ENCODE data around the gene MYO5A. TPM values are rescaled to one million over a fixed set of nuclear protein-coding genes. Genes with fewer than 3 reads are reported as not detected.

The MYO5A gene
- total and polyA plus RNA-seq, 9 donors = 3.8 to 26.5 (median 15.1) TPM

GRCh38 chr15:52318729-52319500 is 209.8 kb downstream of the MYO5A start:
- Histone ChIP-seq H3K27me3 (no peaks in the 10 kb centered on the region), H3K36me3 (no peaks in the 10 kb centered on the region), H3K4me1 (ENCODE audit: insufficient read depth) (no peaks in the 10 kb centered on the region), H3K9me3 (no peaks in the 10 kb centered on the region), H3K4me3 (no peak overlapping the region), H3K27ac (no peak overlapping the region)
- DNase-seq = no peak
- 94 to 96% (median 95%) methylated on average over 13 of the region's 13 CpGs for WGBS, 3 donors
- intact Hi-C loops (cut with DNase I) = loop anchor here in 1 of 4 donors (10.0 kb wide), 2 partner anchors 56 to 334 kb away; no protein-coding TSS in a partner anchor
- TF ChIP-seq CTCF (IDR thresholded peaks at IDR 0.05) = no peak
- TF ChIP-seq EP300 (IDR thresholded peaks at IDR 0.05) = no peak
- no peak for TF ChIP-seq POLR2A (IDR thresholded peaks at IDR 0.05)

- WGBS, 3 donors = 94 to 98% (median 96%) methylated on average over 2 of the region's 2 CpGs
- no peak overlapping the region for H3K27ac ChIP-seq
- TF ChIP-seq POLR2A (IDR thresholded peaks at IDR 0.05) = no peak
- TF ChIP-seq CTCF (IDR thresholded peaks at IDR 0.05) = no peak
- TF ChIP-seq EP300 (IDR thresholded peaks at IDR 0.05) = no peak
- H3K27me3 ChIP-seq = no peaks in the 10 kb centered on the region
- no peaks in the 10 kb centered on the region for H3K9me3 ChIP-seq
- no peak for DNase-seq
- H3K4me3 ChIP-seq = no peak overlapping the region
- H3K4me1 ChIP-seq (ENCODE audit: insufficient read depth) = no peaks in the 10 kb centered on the region
- intact Hi-C loops (cut with DNase I) = loop anchor here in 1 of 4 donors (10.0 kb wide), 2 partner anchors 57 to 333 kb away; no protein-coding TSS in a partner anchor
- H3K36me3 ChIP-seq = no peaks in the 10 kb centered on the region
These were observed 211.0 kb downstream of the MYO5A start for GRCh38 chr15:52317688-52318087.

GRCh38 chr15:52317022-52317421 is 211.7 kb downstream of the MYO5A start:
- Histone ChIP-seq H3K4me1 (ENCODE audit: insufficient read depth) (no peaks in the 10 kb centered on the region), H3K9me3 (no peaks in the 10 kb centered on the region), H3K27me3 (no peaks in the 10 kb centered on the region), H3K36me3 (no peaks in the 10 kb centered on the region), H3K4me3 (no peak overlapping the region), H3K27ac (no peak overlapping the region)
- intact Hi-C loops (cut with DNase I) = loop anchor here in 1 of 4 donors (10.0 kb wide), 2 partner anchors 58 to 332 kb away; no protein-coding TSS in a partner anchor
- no peak for DNase-seq
- no peak for TF ChIP-seq EP300 (IDR thresholded peaks at IDR 0.05)
- TF ChIP-seq CTCF (IDR thresholded peaks at IDR 0.05) = no peak
- no peak for TF ChIP-seq POLR2A (IDR thresholded peaks at IDR 0.05)
- 96 to 98% (median 97%) methylated on average over 2 of the region's 2 CpGs for WGBS, 3 donors

GRCh38 chr15:52309154-52309548 is 219.5 kb downstream of the MYO5A start:
- Histone ChIP-seq H3K27me3 (no peaks in the 10 kb centered on the region), H3K4me1 (ENCODE audit: insufficient read depth) (no peaks in the 10 kb centered on the region), H3K36me3 (no peaks in the 10 kb centered on the region), H3K27ac (no peak overlapping the region), H3K4me3 (no peak overlapping the region), H3K9me3 (no peaks in the 10 kb centered on the region)
- intact Hi-C loops (cut with DNase I) = no loop called here
- 80 to 86% (median 81%) methylated on average over 6 of the region's 6 CpGs for WGBS, 3 donors
- no peak for DNase-seq
- TF ChIP-seq EP300 (IDR thresholded peaks at IDR 0.05) (no peak), POLR2A (IDR thresholded peaks at IDR 0.05) (no peak), CTCF (IDR thresholded peaks at IDR 0.05) (no peak)
